ENCODE results near the gene ENPP3.

- TF ChIP-seq ZNF274 (IDR thresholded peaks at IDR 0.05; ENCODE audit: low read depth, low read length) = no peak
- no peak for TF ChIP-seq YY1 (IDR thresholded peaks at IDR 0.05; ENCODE audit: insufficient read depth, insufficient read length)
- no peak for TF ChIP-seq SUZ12 (IDR thresholded peaks at IDR 0.05; ENCODE audit: extremely low read depth, insufficient read depth, insufficient read length)
Measured at GRCh38 chr6:131597446-131597845, 39.7 kb upstream of the ENPP3 start.
